C4-2B (cell line): ENCODE data around the gene C12orf42.

Experiments used
- H3K27ac ChIP-seq: fragments of 450-650 bp; 2 replicates; pipeline ENCODE4 v1.5.1; 2017
- ZFX ChIP-seq: fragments of 450-650 bp; IDR thresholded peaks from 2 replicates; pipeline ENCODE4 v1.6.1; 2017
- TF ChIP-seq, protein P1 (sequence below): fragments of 450-650 bp; conservative IDR thresholded peaks from 2 replicates; pipeline ENCODE4 v1.5.1; 2017; ENCODE audit warnings: mild to moderate bottlenecking

Gene C12orf42

DNA sequence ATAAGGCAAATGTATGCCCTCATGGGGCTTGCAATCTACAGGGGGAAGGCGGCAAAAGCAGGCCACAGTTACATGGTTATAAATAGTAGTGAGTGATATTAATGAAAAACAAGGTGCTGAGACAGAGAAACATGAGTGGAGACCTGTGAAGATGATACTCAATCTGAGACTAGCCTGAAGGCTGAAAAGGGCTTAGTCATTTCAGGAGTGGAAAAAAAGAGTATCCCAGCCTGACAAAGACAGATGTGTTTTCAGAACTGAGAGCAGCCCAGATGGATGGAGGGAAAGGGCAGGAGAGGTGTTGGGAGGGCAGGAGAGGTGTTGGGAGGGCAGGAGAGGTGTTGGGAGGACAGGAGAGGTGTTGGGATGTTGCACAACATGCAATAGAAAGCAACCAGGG is 181.9 kb downstream of the C12orf42 start:
- H3K27ac ChIP-seq = no peak overlapping the region
- TF ChIP-seq, protein P1, sequence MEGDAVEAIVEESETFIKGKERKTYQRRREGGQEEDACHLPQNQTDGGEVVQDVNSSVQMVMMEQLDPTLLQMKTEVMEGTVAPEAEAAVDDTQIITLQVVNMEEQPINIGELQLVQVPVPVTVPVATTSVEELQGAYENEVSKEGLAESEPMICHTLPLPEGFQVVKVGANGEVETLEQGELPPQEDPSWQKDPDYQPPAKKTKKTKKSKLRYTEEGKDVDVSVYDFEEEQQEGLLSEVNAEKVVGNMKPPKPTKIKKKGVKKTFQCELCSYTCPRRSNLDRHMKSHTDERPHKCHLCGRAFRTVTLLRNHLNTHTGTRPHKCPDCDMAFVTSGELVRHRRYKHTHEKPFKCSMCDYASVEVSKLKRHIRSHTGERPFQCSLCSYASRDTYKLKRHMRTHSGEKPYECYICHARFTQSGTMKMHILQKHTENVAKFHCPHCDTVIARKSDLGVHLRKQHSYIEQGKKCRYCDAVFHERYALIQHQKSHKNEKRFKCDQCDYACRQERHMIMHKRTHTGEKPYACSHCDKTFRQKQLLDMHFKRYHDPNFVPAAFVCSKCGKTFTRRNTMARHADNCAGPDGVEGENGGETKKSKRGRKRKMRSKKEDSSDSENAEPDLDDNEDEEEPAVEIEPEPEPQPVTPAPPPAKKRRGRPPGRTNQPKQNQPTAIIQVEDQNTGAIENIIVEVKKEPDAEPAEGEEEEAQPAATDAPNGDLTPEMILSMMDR = no peak
- TF ChIP-seq ZFX = no peak

DNA sequence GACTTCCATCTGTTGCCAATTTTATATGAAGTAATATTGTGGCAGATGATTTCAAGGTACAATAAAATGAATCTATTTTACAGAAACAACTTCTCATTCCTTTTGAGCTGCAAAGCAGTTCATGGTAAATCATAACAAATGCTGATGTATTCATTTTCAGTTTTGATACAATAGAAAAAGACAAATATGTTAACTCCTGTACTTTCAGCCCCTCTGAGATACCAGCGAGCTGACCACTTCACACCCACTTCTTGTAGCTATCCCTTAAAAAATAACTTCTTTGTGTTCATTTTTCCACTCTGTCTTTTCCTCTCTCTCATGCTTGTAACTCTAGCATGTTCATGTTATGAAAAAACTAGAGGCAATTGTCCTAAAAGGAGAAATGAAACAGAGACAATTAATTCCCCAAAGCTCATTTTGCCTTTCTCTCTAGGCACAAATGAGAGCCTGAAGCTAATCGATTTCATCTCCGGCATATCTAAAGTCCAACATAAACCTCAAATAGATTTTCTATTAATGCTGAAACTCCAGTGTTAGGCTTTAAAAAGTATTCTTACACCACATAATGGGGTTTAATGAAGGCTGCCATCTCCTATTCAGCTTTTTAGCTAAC is 182.9 kb downstream of the C12orf42 start:
- H3K27ac ChIP-seq = no peak overlapping the region
- TF ChIP-seq, protein P1 = no peak
- no peak for TF ChIP-seq ZFX

DNA sequence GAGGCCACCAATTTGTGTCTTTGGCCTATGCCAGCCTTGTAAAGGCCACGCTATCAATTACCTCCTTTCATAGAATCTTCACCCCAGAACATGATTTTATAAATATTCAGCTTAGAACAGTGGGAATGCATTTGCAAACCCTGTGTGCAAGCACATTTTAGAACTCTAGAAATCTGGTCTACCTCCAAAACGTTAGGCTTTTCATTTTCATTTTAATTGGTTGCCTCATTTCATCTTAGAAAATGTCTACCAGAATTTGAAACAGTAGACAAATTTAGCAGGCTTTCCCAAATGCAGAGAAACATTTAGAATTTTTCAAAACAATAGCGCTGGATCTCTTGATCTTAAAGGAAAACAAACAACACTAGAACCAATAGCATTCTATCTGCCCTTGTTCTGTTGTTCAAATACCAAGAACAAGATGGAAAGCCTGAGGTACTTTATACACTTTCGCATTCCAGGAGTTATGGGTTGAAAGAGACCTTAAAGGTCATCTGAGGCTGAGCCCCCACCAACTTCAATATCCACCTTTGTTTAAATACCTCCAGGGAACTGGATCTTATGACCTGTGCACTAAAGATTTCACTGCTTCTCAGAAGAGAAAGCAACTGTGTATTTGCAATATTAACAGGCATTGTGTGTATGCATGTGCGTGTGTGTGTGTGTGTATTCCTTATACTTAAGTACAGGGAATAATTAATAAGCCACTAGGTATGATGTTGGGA is 185.1 kb downstream of the C12orf42 start:
- H3K27ac ChIP-seq = no peak overlapping the region
- TF ChIP-seq, protein P1 = no peak
- no peak for TF ChIP-seq ZFX

DNA sequence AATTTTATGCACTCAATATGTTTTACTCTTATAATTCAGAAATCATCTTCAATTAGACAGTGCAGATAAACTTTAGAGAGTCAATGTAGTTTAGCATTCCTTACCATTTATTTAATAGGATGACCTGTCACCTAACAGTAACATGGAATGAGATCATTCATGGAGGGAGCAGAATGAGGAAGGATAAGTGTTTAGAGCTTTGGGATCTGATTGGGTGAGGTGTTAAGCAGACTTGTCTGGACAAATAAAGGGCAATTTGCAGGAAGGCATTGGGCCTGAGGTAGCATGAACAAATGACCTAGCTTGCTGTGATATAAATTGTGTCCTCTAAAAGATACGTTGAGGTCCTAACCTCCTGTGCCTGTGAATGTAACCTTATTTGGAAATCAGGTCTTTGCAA is 187.4 kb downstream of the C12orf42 start:
- H3K27ac ChIP-seq = no peak overlapping the region
- no peak for TF ChIP-seq ZFX
- TF ChIP-seq, protein P1 = no peak

DNA sequence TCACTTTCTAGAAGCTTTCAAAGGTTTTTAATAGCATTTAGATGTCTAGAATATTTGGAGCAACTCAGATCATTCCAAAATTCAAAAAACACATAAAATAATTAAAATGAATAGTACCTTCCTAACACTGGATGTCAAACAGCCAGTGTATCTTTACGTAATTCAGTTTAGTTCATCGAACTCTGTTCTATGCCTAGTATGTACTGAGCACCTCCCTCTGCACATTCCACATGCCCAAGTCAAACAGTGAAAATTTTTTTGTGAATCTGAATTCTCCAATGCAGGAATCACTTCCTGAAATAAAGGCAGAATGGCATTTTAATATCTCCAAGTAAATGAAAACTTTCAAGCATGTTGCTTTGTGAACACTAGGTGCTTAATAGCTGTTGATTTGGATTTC is 192.3 kb downstream of the C12orf42 start:
- TF ChIP-seq ZFX = no peak
- TF ChIP-seq, protein P1 = no peak
- no peak overlapping the region for H3K27ac ChIP-seq

DNA sequence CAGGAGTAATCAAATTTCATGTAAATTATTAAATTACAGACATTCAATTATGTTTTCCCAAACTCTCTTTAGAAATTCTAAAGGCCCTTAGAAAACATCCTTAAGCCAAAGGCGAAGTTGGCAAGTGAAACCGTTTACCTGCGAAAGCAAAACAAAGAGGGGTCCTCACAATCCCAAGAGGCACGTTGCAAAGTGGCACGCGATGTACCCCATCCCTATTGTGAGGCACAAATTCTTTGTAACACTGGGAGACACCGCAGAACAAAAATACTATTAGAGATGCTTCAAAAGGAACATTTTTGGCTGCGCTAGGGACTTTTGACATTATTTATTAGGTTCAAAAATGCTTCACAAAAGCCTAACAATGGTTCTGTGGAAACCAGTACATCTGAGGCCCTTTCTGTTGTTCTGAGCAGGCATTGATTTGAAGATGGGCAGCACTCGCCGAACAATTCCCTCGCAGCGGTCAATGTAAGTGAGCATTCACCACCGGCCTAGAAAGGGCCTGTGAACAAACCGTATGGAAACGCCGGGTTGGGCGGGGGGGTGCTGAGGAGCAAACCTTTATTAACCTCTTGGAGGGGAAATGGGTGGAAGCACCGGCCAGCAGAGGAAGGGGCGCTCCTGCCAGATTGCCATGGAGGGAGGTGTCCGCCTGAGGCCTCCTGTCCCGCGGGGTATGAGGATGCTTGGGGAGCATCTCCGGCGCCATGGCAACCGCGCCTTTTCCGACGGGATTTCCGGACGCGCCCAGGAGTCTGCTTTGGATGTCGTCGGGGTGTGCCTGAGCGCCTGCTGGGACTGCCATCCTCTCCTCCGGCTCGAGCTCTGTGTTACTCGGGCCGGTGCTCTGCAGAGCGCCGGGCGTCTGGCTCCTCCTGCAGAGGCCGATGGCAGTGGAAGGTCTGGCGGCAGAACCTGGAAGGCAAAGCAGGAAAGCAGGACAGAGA is 193.9 kb downstream of the C12orf42 start:
- no peak for TF ChIP-seq ZFX
- TF ChIP-seq, protein P1 = no peak
- H3K27ac ChIP-seq = no peak overlapping the region
